HL-60 (cell line): ENCODE results near the gene SNRPD3.
"Not testable (repeated sequence)": the region's sequence is repeated elsewhere in the genome, so short reads cannot be mapped to it uniquely, and the experiment has no call there.

Experiments used
- POLR2AphosphoS5 ChIP-seq: IDR thresholded peaks from 2 replicates; pipeline ENCODE4 v1.6.1; 2012; ENCODE audit warnings: low read depth
- SPI1 ChIP-seq: IDR thresholded peaks from 2 replicates; pipeline ENCODE4 v1.6.1; 2012; ENCODE audit warnings: low read depth, mild to moderate bottlenecking, borderline replicate concordance
- TF ChIP-seq, protein P1 (sequence below): IDR thresholded peaks from one replicate; pipeline ENCODE4 v1.5.1; 2011; ENCODE audit warnings: low read length, control low read depth, inconsistent platforms; ENCODE audit not compliant: insufficient read depth
- TF ChIP-seq, protein P2 (sequence below): IDR thresholded peaks from 2 replicates; pipeline ENCODE4 v1.6.1; 2012; ENCODE audit warnings: low read depth; ENCODE audit not compliant: insufficient replicate concordance

DNA sequence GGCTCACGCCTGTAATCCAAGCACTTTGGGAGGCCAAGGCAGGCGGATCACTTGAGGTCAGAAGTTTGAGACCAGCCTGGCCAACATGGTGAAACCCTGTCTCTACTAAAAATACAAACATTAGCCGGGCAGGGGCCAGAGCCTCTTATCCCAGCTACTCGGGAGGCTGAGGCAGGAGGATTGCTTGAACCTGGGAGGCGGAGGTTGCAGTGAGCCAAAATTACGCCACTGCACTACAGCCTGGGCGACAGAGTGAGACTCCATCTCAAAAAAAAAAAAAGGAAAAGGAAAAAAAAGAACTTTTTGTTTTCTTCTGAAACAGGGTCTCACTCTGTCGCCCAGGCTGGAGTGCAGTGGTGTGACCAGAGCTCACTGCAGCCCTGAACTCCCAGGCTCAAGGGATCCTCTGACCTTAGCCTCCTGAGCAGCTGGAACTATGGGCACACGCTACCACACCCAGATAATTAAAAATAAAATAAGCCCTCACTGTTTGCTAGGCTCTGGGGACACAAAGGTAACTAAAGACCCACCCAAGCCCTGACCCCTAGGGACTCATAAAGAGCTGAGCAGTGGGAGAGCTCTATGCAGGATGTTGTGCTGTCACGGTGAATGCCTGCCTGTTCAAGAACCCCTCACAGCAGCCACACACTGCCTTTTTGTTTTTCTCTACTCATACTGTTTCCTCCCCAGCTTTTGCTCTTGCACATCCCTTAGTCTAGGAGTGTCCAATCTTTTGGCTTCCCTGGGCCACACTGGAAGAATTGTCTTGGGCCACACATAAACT is 3.1 kb upstream of the SNRPD3 start:
- TF ChIP-seq, protein P1, sequence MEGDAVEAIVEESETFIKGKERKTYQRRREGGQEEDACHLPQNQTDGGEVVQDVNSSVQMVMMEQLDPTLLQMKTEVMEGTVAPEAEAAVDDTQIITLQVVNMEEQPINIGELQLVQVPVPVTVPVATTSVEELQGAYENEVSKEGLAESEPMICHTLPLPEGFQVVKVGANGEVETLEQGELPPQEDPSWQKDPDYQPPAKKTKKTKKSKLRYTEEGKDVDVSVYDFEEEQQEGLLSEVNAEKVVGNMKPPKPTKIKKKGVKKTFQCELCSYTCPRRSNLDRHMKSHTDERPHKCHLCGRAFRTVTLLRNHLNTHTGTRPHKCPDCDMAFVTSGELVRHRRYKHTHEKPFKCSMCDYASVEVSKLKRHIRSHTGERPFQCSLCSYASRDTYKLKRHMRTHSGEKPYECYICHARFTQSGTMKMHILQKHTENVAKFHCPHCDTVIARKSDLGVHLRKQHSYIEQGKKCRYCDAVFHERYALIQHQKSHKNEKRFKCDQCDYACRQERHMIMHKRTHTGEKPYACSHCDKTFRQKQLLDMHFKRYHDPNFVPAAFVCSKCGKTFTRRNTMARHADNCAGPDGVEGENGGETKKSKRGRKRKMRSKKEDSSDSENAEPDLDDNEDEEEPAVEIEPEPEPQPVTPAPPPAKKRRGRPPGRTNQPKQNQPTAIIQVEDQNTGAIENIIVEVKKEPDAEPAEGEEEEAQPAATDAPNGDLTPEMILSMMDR, result not testable (repeated sequence)
- TF ChIP-seq, protein P2, sequence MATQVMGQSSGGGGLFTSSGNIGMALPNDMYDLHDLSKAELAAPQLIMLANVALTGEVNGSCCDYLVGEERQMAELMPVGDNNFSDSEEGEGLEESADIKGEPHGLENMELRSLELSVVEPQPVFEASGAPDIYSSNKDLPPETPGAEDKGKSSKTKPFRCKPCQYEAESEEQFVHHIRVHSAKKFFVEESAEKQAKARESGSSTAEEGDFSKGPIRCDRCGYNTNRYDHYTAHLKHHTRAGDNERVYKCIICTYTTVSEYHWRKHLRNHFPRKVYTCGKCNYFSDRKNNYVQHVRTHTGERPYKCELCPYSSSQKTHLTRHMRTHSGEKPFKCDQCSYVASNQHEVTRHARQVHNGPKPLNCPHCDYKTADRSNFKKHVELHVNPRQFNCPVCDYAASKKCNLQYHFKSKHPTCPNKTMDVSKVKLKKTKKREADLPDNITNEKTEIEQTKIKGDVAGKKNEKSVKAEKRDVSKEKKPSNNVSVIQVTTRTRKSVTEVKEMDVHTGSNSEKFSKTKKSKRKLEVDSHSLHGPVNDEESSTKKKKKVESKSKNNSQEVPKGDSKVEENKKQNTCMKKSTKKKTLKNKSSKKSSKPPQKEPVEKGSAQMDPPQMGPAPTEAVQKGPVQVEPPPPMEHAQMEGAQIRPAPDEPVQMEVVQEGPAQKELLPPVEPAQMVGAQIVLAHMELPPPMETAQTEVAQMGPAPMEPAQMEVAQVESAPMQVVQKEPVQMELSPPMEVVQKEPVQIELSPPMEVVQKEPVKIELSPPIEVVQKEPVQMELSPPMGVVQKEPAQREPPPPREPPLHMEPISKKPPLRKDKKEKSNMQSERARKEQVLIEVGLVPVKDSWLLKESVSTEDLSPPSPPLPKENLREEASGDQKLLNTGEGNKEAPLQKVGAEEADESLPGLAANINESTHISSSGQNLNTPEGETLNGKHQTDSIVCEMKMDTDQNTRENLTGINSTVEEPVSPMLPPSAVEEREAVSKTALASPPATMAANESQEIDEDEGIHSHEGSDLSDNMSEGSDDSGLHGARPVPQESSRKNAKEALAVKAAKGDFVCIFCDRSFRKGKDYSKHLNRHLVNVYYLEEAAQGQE, result not testable (repeated sequence)
- not testable (repeated sequence) for TF ChIP-seq POLR2AphosphoS5, SPI1
